Embryonic facial prominence (tissue), 1 donor: ENCODE data around the gene MYH15.

Experiments
- DNase-seq: peaks from one replicate; pipeline ENCODE4 v3.0.0-alpha.2; 2016; ENCODE audit errors: extremely low spot score

MYH15 gene

GRCh38 chr3:108415661-108416060, 94.7 kb downstream of the MYH15 start:
- DNase-seq = no peak

GRCh38 chr3:108414007-108414406, 96.4 kb downstream of the MYH15 start:
- DNase-seq = no peak

GRCh38 chr3:108412121-108412750, 98.2 kb downstream of the MYH15 start:
- DNase-seq = no peak

GRCh38 chr3:108410531-108410984, 99.8 kb downstream of the MYH15 start:
- DNase-seq = no peak

GRCh38 chr3:108409800-108410178, 100.6 kb downstream of the MYH15 start:
- DNase-seq = no peak

- no peak for DNase-seq
These were observed 101.3 kb downstream of the MYH15 start for GRCh38 chr3:108408883-108409799.

- no peak for DNase-seq
These were observed 102.5 kb downstream of the MYH15 start for GRCh38 chr3:108407886-108408285.

- no peak for DNase-seq
These were observed 103.7 kb downstream of the MYH15 start for GRCh38 chr3:108406661-108407206.

- DNase-seq = no peak
These were observed 104.2 kb downstream of the MYH15 start for GRCh38 chr3:108406063-108406660.

- DNase-seq = no peak
These were observed 106.0 kb downstream of the MYH15 start for GRCh38 chr3:108404368-108404767.

- no peak for DNase-seq
These were observed 106.6 kb downstream of the MYH15 start for GRCh38 chr3:108403686-108404345.

- no peak for DNase-seq
These were observed 107.2 kb downstream of the MYH15 start for GRCh38 chr3:108403198-108403597.

- no peak for DNase-seq
These were observed 108.6 kb downstream of the MYH15 start for GRCh38 chr3:108401836-108402235.

GRCh38 chr3:108398510-108398909, 111.9 kb downstream of the MYH15 start:
- DNase-seq = no peak

GRCh38 chr3:108396336-108396735, 114.1 kb downstream of the MYH15 start:
- no peak for DNase-seq

- DNase-seq = no peak
These were observed 115.8 kb downstream of the MYH15 start for GRCh38 chr3:108394563-108394962.

- no peak for DNase-seq
These were observed 116.4 kb downstream of the MYH15 start for GRCh38 chr3:108394016-108394415.

- DNase-seq = no peak
These were observed 117.1 kb downstream of the MYH15 start for GRCh38 chr3:108393128-108393900.

GRCh38 chr3:108391917-108392593, 118.3 kb downstream of the MYH15 start:
- DNase-seq = no peak

GRCh38 chr3:108389372-108389771, 121.0 kb downstream of the MYH15 start:
- no peak for DNase-seq
